ENCODE results near the gene GPR21. TPM values are rescaled to one million over a fixed set of nuclear protein-coding genes. Genes with fewer than 3 reads are reported as not detected.

GPR21 gene
- total and polyA plus RNA-seq, 11 donors, result 0.19 to 1.6 (median 0.32) TPM; not detected in 5

DNA sequence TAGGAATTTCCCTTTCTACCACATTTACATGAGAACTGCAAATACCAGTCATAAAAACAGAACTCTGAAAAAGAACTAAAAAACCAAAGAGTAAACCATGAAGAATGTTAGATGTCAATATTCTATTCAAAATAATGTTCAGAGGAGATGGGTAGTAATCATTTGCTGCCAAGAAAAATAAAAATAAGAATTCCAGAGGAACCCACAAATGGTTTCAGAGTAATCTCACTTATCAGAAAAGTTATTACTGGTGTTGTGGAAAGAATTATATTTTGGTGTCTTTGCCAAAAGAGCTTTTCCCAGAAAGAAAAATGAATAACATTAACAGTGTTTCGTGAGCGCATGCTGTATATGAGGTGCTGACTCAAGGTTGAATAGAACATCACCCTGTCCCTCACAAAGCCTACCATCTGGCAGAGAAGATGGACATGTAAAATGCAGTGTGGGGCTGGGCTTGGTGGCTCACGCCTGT lies 35.6 kb downstream of the GPR21 start:
- no peaks in the 10 kb centered on the region for H3K9me3 ChIP-seq
- peaks cover 0 to 82% (median 39%) of the 10 kb centered on the region in 9 donors for H3K36me3 ChIP-seq
- peak overlapping the region in 1 of 12 donors; percentile 25 for H3K27ac ChIP-seq
- no peaks in the 10 kb centered on the region for H3K27me3 ChIP-seq
- TF ChIP-seq, protein P1, sequence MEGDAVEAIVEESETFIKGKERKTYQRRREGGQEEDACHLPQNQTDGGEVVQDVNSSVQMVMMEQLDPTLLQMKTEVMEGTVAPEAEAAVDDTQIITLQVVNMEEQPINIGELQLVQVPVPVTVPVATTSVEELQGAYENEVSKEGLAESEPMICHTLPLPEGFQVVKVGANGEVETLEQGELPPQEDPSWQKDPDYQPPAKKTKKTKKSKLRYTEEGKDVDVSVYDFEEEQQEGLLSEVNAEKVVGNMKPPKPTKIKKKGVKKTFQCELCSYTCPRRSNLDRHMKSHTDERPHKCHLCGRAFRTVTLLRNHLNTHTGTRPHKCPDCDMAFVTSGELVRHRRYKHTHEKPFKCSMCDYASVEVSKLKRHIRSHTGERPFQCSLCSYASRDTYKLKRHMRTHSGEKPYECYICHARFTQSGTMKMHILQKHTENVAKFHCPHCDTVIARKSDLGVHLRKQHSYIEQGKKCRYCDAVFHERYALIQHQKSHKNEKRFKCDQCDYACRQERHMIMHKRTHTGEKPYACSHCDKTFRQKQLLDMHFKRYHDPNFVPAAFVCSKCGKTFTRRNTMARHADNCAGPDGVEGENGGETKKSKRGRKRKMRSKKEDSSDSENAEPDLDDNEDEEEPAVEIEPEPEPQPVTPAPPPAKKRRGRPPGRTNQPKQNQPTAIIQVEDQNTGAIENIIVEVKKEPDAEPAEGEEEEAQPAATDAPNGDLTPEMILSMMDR (IDR thresholded peaks at IDR 0.05), result no peak
- TF ChIP-seq POLR2A (IDR thresholded peaks at IDR 0.05), result no peak
- intact Hi-C loops (cut with DNase I), result no loop called here
- 68 to 85% (median 74%) methylated on average over 3 of the region's 3 CpGs for WGBS, 4 donors
- no peak overlapping the region for H3K4me3 ChIP-seq
- peak in 2 of 4 donors; percentile 36 for ATAC-seq
- no peak for DNase-seq
- peaks cover 0 to 27% (median 8%) of the 10 kb centered on the region in 12 donors for H3K4me1 ChIP-seq

DNA sequence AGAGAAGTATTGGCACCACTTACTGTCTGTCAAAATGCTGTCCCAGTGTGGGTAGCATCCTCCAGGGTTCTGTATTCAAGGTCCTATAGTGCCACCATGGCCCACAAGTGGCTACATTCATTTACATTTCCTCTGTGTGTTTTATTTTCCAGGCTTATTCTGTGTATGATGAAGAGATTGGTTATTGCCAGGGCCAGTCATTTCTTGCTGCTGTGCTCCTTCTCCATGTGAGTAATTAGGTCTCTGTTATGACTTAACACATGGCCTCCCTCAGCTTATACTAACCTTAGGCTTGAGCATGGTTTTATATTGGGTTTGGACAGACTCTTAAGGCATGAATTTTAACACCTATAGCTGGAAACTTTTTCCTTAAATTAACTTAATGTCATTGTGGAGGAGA lies 36.7 kb downstream of the GPR21 start:
- intact Hi-C loops (cut with DNase I), result loop anchor here in 1 of 10 donors (5.0 kb wide), 1 partner anchor 58 kb away; no protein-coding TSS in a partner anchor
- ATAC-seq, result no peak
- DNase-seq, result no peak
- Histone ChIP-seq H3K9me3 (no peaks in the 10 kb centered on the region), H3K36me3 (peaks cover 0 to 87% (median 36%) of the 10 kb centered on the region in 9 donors), H3K4me1 (peaks cover 0 to 33% (median 12%) of the 10 kb centered on the region in 12 donors), H3K27ac (no peak overlapping the region), H3K27me3 (no peaks in the 10 kb centered on the region), H3K4me3 (no peak overlapping the region)
- TF ChIP-seq, protein P1 (IDR thresholded peaks at IDR 0.05), result no peak
- no peak for TF ChIP-seq POLR2A (IDR thresholded peaks at IDR 0.05)

DNA sequence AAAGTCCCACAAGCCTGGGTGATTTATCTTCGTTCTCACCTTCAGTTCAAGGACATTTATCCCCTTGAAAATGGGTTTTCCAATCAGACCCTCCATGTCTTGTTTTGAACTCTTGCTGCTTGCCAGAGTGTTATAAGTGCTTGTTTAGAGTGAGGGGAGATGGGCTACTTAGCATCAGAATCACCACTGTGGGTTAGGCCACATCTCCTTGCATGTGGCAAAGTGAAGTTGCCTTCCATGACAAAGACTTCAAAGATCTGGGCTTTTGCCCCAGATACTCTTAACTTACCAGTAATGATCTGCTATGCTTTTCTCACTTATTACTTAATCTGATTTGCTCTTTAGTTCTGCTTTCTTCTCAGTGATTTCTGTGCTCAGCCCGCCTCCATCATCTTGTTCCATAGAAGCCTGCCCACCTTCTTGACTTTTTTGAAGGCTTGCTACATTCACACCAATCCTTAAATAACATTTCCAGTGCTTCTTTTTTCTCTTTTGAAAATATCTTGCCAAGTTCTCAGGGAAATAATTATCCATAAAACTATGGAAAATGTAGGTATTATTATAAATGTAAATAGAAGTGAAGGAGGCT lies 39.0 kb downstream of the GPR21 start:
- WGBS, 4 donors, result 95 to 98% (median 95%) methylated on average over 2 of the region's 2 CpGs

DNA sequence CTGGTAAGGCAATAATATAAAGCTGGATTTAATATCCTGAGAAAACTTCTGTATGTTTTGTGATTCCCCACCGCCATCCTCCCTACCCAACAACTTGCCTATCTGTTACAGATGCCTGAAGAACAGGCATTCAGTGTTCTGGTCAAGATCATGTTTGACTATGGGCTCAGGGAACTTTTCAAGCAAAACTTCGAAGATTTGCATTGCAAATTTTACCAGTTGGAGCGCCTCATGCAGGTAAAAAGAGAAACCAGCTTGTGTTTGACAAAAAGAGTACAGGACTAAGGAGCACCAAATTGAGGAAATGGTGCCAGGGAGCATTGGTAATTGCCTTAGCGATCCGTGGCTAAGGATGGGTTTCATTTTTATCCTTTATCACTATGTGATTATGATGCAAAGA lies 40.0 kb downstream of the GPR21 start:
- ATAC-seq (no peak), DNase-seq (no peak)
- no peaks in the 10 kb centered on the region for H3K27me3 ChIP-seq
- H3K9me3 ChIP-seq, result no peaks in the 10 kb centered on the region
- peaks cover 0 to 32% (median 12%) of the 10 kb centered on the region in 12 donors for H3K4me1 ChIP-seq
- 63 to 68% (median 66%) methylated on average over 5 of the region's 5 CpGs for WGBS, 4 donors
- peak overlapping the region in 3 of 12 donors; percentile 3 to 38 (median 22) for H3K4me3 ChIP-seq
- peaks cover 0 to 87% (median 42%) of the 10 kb centered on the region in 9 donors for H3K36me3 ChIP-seq
- TF ChIP-seq, protein P1 (IDR thresholded peaks at IDR 0.05), result no peak
- intact Hi-C loops (cut with DNase I), result loop anchor here in 1 of 10 donors (5.0 kb wide), 1 partner anchor 61 kb away; no protein-coding TSS in a partner anchor
- peak overlapping the region in 4 of 12 donors; percentile 16 to 50 (median 29) for H3K27ac ChIP-seq

More for the DNA sequence above, 39.0 kb downstream of the GPR21 start:
- no peak for TF ChIP-seq POLR2A (IDR thresholded peaks at IDR 0.05)
- TF ChIP-seq, protein P1 (IDR thresholded peaks at IDR 0.05), result no peak
- DNase-seq, result no peak
- intact Hi-C loops (cut with DNase I), result loop anchor here in 1 of 10 donors (5.0 kb wide), 1 partner anchor 60 kb away; no protein-coding TSS in a partner anchor
- Histone ChIP-seq H3K9me3 (no peaks in the 10 kb centered on the region), H3K27me3 (no peaks in the 10 kb centered on the region), H3K36me3 (peaks cover 0 to 87% (median 36%) of the 10 kb centered on the region in 9 donors), H3K4me1 (peaks cover 0 to 33% (median 12%) of the 10 kb centered on the region in 12 donors), H3K4me3 (no peak overlapping the region), H3K27ac (peak overlapping the region in 1 of 12 donors; percentile 19)
- ATAC-seq, result no peak

All from heart left ventricle (tissue), 16 donors.